ENCODE measurements around the gene USP3.
"Not testable (repeated sequence)": the region's sequence is repeated elsewhere in the genome, so short reads cannot be mapped to it uniquely, and the experiment has no call there.

GRCh38 chr15:63620760-63621159, 116.4 kb downstream of the USP3 start:
- TF ChIP-seq CTCF, POLR2A (IDR thresholded peaks at IDR 0.05): not testable (repeated sequence)

Data from heart left ventricle (tissue), 13 donors.